Dermis blood vessel endothelial cell (primary cell): ENCODE results near the gene WNT4. TPM values are rescaled to one million over a fixed set of nuclear protein-coding genes. Genes with fewer than 3 reads are reported as not detected.

Experiments
- DNase-seq: peaks from one replicate; pipeline ENCODE4 v3.0.0; 2010
- total RNA-seq: library from RNA; depleted of rRNA; stranded (reverse); fragments of >200 nt; gene quantifications from 2 replicates; pipeline ENCODE4 v1.2.3, GENCODE V29; 2014

Gene WNT4
- total RNA-seq, 1 donor from 2014 or later: under 0.01 TPM

DNA sequence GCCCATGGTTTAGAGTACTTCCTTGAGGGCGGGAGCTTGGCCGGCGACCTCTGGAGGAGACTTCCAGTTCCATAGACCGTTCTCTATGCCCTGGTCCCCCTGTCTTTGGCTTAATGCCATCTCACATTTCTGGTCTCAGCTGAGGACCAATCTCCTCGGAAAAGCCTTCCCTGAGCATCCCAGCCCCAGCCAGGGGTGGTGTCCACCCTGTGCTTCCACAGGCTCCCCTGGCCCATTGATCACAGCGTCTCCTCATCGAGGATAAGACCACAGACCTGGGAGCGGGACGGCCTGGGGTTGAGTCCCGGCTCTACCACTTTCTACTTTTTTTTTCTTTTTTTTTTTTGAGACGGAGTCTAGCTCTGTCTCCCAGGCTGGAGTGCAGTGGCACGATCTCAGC is 14.5 kb downstream of the WNT4 start:
- DNase-seq: peak; percentile 10

DNA sequence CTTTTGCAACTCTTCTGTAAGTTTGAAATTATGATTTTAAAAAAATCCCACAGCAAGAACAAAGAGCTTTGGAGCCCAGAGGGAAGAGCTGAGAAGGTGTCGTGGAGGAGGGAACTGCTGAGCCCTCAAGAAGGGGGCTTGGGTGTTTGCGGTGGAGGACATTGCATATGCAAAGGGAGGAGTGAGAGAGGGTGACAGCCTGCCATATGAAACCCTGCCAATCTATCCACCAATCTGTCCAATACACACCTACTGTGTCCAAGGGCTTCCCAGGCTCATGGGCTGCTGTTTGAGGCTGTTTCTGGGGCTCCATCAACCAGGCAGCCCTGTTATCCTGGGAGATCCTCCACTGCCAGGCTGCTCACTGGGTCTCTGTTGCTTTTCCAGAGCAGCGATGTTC is 15.2 kb downstream of the WNT4 start:
- DNase-seq: no peak

DNA sequence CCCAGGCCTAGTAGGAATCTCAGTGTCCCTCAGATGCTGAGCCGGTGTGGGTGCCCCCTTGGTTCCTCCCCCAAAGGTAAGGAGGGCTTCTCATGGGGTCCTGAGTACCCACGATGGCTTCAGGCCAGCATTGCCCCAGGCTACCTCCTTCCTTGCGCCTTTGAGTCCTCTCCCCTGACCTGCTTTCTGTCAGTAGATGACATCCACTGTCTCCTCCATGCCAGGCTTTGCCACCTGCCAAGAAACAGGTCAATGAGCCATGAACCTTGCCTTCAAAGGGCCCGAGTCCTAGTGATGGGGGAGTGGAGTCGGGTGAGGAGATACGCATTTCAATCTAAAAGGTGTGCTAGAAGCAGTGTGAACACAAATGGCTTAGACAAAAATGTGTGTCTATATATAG is 15.6 kb downstream of the WNT4 start:
- DNase-seq: no peak

- no peak for DNase-seq
These were observed 16.4 kb downstream of the WNT4 start for GRCh38 chr1:22126531-22126930.

DNA sequence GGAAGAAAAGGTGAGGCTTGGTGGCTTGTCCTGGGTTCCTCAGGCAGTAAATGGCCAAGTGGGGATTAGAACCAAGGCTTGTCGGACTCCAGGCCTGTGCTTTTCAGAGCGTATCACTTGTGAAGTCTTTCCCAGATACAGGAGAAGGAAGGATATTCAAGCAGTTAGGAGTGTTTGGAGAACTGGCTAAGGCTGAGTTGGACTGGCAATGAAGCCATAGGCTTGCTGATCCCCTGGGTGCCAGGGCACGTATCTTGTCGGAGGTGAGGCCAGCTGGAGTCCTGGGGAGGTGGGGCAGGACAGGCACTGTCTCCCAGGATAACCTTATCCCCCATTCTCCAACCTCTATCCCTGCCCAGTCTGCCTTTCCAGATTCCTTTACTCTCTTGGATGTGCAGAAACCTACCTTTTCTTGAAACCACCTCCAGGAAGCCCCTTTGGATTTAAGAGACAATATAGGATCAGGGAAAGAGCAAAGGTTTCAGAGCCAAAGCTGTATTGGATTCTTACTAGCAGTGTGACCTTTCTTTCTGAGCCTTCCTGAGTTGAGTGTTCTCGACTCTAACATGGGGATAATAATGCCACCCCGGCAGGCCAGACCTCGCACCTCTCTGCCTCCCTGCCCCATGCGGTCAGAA is 18.2 kb downstream of the WNT4 start:
- no peak for DNase-seq

- no peak for DNase-seq
These were observed 18.9 kb downstream of the WNT4 start for GRCh38 chr1:22123901-22124404.

DNA sequence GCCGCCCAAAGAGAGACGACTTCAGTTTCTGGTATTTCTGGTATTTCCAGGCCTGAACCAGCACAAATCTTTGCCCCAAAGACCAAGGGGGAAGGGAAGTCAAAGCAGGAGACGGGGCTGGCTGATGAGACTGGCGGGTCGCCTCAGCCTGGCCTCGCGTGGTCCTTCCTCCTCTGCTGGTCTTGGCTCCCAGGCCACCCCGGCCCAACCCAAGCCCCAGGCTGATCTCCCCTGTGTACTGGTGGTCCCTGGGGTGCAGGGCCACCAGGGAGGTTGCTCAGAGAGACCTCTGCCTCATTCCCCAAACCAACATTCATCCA is 19.9 kb downstream of the WNT4 start:
- no peak for DNase-seq

DNA sequence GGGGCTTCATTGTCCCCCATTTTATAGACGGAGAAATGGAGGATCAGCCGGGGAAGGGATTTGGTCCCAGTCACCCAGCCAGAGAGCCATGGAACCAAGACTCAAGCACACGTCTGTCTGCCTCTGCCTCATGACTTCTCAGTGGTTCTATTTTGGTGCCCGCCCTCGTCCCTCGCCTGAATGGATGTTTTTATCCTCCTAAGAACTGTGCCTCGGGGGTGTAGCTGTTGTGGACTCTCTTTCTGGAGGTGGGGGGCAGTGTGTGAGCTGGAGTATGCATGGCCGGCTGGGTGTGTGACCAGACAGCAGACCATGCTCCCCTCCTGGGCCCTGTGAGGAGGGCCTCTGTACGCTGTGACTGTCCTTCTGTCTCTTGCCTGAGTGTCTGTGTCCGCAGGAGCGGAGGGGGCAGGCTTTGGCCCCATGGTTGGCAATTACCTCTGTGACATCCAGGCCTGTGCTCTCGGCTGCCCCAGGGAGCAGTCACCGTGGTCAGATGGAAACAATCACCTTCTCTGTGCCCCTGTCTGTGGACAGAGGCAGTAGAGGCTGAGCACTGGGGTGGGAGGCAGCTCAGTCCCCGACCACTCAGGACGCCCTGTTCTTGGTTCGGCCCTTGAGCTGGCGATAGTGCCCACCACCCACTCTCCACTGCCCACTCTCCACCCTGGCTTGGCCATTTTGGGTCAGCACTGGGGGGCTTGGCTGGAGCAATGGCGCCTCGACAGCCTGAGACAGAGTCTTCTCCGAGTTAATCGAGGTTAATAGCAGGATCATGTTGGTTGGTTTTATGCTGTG is 20.4 kb downstream of the WNT4 start:
- no peak for DNase-seq

DNA sequence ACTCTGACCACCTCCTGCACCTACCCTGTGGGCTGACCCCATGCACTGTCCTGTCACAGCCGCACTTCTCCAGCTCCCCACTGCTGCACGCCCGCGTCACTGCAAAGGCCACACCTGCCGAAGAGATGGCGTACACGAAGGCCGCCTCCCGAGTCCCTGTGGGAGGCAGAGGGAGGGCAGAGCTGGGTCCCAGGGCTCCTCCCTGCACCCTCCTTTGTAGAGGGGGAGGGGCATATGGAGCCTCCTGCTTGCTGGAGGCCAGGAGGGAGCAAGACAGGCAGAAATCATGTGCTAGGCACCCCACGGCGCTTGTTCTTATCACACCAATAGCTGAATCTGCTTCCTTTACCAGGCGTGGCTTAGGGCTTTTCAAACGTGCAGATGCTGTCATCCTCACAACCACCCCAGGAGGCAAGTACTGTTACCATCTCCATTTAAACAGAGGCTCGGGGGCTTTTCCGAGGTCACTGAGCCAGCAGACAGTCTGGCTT is 21.4 kb downstream of the WNT4 start:
- no peak for DNase-seq

DNA sequence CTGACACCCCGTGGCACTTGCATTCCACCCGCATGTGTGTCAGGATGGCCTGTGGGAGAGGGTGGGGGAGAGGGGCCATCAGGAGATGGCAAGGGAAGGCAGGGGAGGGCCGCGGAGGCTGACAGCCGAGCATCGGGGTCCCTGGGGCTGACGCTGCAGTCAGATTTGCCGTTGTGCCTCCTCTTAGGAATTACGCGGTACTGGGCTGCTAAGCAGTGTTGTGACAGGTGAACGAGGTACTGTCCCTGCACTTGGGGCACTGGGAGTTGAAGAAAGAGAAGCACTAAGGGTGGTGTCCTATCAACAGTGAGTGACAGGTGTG is 22.5 kb downstream of the WNT4 start:
- no peak for DNase-seq

- DNase-seq: no peak
These were observed 23.1 kb downstream of the WNT4 start for GRCh38 chr1:22119626-22120468.

GRCh38 chr1:22118291-22118992 is 24.5 kb downstream of the WNT4 start:
- no peak for DNase-seq

- no peak for DNase-seq
These were observed 25.0 kb downstream of the WNT4 start for GRCh38 chr1:22117851-22118250.

- DNase-seq: no peak
These were observed 25.7 kb downstream of the WNT4 start for GRCh38 chr1:22117238-22117637.

GRCh38 chr1:22115286-22115685 is 27.6 kb downstream of the WNT4 start:
- peak; percentile 36 for DNase-seq

DNA sequence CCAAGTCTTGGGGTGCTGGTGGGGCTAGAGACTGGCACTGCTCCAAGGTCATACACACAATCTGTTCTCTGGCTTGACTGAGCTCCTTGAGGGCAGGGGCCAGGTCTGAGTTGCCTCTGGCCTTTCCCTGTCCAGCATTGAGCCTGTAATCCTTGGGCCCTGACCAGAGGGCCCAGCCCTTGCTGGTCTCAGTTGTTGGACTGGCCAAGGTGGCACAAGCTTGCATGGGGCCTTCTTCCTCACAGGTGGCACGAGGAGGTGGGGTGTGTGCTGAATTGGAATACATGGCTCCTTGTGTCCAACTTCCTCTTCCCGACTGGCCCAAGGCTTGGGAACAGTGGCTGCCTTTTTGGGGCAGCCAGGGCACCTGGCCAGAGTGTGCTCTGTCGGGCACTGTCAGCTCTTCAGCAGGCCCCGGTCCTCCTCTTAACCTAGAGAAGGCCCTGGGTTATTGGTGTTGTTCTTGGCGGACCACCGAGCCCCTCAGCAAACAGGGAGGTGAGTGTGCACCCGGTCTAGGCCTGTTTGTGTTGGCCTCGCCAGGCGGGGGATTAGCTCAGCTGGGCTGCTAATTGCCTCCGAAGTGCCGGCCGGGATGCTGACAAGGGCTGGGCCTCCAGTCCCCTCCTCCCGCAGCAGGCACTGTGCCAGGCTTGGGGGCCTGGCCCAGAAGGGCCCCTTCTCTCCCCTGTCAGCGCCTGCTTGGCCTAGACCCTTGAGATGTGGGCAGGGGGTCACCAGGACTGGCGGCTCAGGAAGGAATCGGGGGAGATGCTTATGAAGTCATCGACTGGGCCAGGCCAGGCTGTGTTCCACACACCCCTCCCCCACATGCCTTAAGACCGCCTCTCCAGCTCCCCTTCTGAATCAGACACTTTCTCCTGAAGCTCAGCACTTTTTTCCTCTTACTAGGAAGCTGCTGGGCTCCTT is 28.5 kb downstream of the WNT4 start:
- DNase-seq: peak; percentile 83

- DNase-seq: no peak
These were observed 30.3 kb downstream of the WNT4 start for GRCh38 chr1:22112554-22112953.

- DNase-seq: peak; percentile 63
These were observed 31.3 kb downstream of the WNT4 start for GRCh38 chr1:22111620-22112019.

GRCh38 chr1:22111115-22111514 is 31.8 kb downstream of the WNT4 start:
- DNase-seq: no peak

- DNase-seq: no peak
These were observed 32.9 kb downstream of the WNT4 start for GRCh38 chr1:22110016-22110415.

DNA sequence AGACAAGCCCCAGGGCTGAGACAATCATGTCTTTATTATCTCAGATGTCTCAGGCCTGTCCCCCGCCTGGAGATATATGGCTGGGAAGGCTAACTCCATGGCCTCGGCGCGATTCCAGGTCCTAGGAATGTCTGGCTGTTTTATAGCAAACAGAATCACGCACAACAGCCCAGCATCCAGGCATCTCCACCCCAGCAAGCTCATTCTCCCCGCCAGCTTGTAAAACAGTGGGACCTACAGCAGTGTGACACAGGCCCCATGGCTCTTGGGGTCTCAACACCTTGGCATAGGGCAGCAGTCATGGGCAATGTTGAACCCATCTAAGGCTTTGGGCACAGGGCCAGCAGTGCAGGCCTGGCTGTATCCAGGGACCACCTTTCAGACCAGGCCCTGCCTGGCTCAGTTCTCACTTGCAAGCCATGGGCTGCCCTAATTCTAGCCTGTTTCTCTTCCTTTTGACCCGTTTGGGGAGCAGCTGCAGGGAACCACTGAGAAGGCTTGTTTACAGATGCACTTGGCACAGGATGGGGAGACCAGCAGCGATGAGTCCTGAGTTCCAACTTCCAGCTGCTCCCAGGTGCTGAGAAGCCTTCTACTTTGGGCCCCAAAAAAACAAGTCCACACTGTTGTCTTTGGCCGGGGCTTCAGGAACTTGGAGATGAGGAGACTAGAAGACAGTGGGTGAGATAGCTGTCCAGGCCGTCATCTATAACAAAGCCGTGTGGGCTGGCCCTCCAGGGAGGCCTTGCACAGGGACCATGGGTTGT is 34.4 kb downstream of the WNT4 start:
- DNase-seq: no peak
